HEK293 (cell line): ENCODE results near the gene CARS1.

Source experiments
- AEBP2 ChIP-seq: fragments of 450-650 bp; formaldehyde crosslinking; IDR thresholded peaks from 2 replicates; pipeline ENCODE4 v1.5.1; 2016; ENCODE audit warnings: missing biosample characterization, missing genetic modification characterization, borderline replicate concordance
- BCL11A ChIP-seq: fragments of 450-650 bp; formaldehyde crosslinking; IDR thresholded peaks from 2 replicates; pipeline ENCODE4 v1.5.1; 2016; ENCODE audit warnings: low read depth, missing biosample characterization, missing genetic modification characterization
- FEZF1 ChIP-seq: fragments of 450-650 bp; formaldehyde crosslinking; IDR thresholded peaks from 2 replicates; pipeline ENCODE4 v1.5.1; 2016; ENCODE audit warnings: missing biosample characterization, missing genetic modification characterization
- IKZF3 ChIP-seq: fragments of 450-650 bp; IDR thresholded peaks from 2 replicates; pipeline ENCODE4 v1.5.0; 2018; ENCODE audit warnings: missing biosample characterization, mild to moderate bottlenecking, missing genetic modification characterization, moderate library complexity
- OVOL3 ChIP-seq: fragments of 450-650 bp; formaldehyde crosslinking; IDR thresholded peaks from 2 replicates; pipeline ENCODE4 v1.5.1; 2016; ENCODE audit warnings: missing biosample characterization, missing genetic modification characterization
- REST ChIP-seq: fragments of 450-650 bp; formaldehyde crosslinking; IDR thresholded peaks from 2 replicates; pipeline ENCODE4 v1.5.1; 2016; ENCODE audit warnings: missing biosample characterization, missing genetic modification characterization
- ZBTB26 ChIP-seq: fragments of 450-650 bp; formaldehyde crosslinking; optimal IDR thresholded peaks from 2 replicates; pipeline ENCODE3; 2016; ENCODE audit warnings: missing biosample characterization, mild to moderate bottlenecking, missing genetic modification characterization
- ZBTB7A ChIP-seq: fragments of 450-650 bp; formaldehyde crosslinking; IDR thresholded peaks from 2 replicates; pipeline ENCODE4 v1.5.1; 2016; ENCODE audit warnings: low read depth, missing biosample characterization, missing genetic modification characterization
- ZNF211 ChIP-seq: fragments of 450-650 bp; formaldehyde crosslinking; IDR thresholded peaks from 2 replicates; pipeline ENCODE4 v1.5.1; 2016; ENCODE audit warnings: low read depth, missing biosample characterization, missing genetic modification characterization
- ZNF26 ChIP-seq: fragments of 450-650 bp; formaldehyde crosslinking; IDR thresholded peaks from 2 replicates; pipeline ENCODE4 v1.5.1; 2016; ENCODE audit warnings: missing biosample characterization, missing genetic modification characterization
- ZNF266 ChIP-seq: fragments of 450-650 bp; formaldehyde crosslinking; IDR thresholded peaks from 2 replicates; pipeline ENCODE4 v1.5.1; 2016; ENCODE audit warnings: missing biosample characterization, missing genetic modification characterization, low read depth
- ZNF311 ChIP-seq: fragments of 450-650 bp; formaldehyde crosslinking; IDR thresholded peaks from 2 replicates; pipeline ENCODE4 v1.5.1; 2017; ENCODE audit warnings: missing biosample characterization, missing genetic modification characterization, borderline replicate concordance
- ZNF324 ChIP-seq: fragments of 450-650 bp; formaldehyde crosslinking; IDR thresholded peaks from 2 replicates; pipeline ENCODE4 v1.5.1; 2016; ENCODE audit warnings: missing biosample characterization, missing genetic modification characterization
- ZNF501 ChIP-seq: fragments of 450-650 bp; formaldehyde crosslinking; IDR thresholded peaks from 2 replicates; pipeline ENCODE4 v1.5.1; 2016; ENCODE audit warnings: missing biosample characterization, missing genetic modification characterization
- ZNF558 ChIP-seq: fragments of 450-650 bp; formaldehyde crosslinking; IDR thresholded peaks from 2 replicates; pipeline ENCODE4 v1.5.1; 2016; ENCODE audit warnings: missing biosample characterization, missing genetic modification characterization
- ZNF623 ChIP-seq: fragments of 450-650 bp; formaldehyde crosslinking; IDR thresholded peaks from 2 replicates; pipeline ENCODE4 v1.5.1; 2016; ENCODE audit warnings: missing biosample characterization, missing genetic modification characterization
- ZNF629 ChIP-seq: fragments of 450-650 bp; formaldehyde crosslinking; IDR thresholded peaks from 2 replicates; pipeline ENCODE4 v1.5.1; 2017; ENCODE audit warnings: missing biosample characterization, missing genetic modification characterization
- ZSCAN4 ChIP-seq: fragments of 450-650 bp; formaldehyde crosslinking; IDR thresholded peaks from 2 replicates; pipeline ENCODE4 v1.5.1; 2017; ENCODE audit warnings: missing biosample characterization, missing genetic modification characterization
- TF ChIP-seq, protein P1 (sequence below): fragments of 450-650 bp; formaldehyde crosslinking; IDR thresholded peaks from 2 replicates; pipeline ENCODE4 v1.5.1; 2016; ENCODE audit warnings: missing biosample characterization, missing genetic modification characterization
- TF ChIP-seq, protein P2 (sequence below): fragments of 450-650 bp; formaldehyde crosslinking; IDR thresholded peaks from 2 replicates; pipeline ENCODE4 v1.5.1; 2016; ENCODE audit warnings: missing biosample characterization, missing genetic modification characterization, borderline replicate concordance

CARS1 gene

GRCh38 chr11:2992234-2992996 lies 64.8 kb downstream of the CARS1 start, which contains the start of gene NAP1L4 (continued):
- TF ChIP-seq ZBTB7A (tag by site-specific recombination), result no peak
- peak; percentile 63 for TF ChIP-seq ZBTB26 (tag by site-specific recombination)
- TF ChIP-seq AEBP2 (tag by site-specific recombination), result no peak
- TF ChIP-seq ZNF558, result no peak
- no peak for TF ChIP-seq ZNF623 (tag by site-specific recombination)
- no peak for TF ChIP-seq REST (tag by site-specific recombination)
- TF ChIP-seq FEZF1 (tag by site-specific recombination), result no peak
- no peak for TF ChIP-seq ZSCAN4 (tag by site-specific recombination)
- TF ChIP-seq ZNF501, result peak; percentile 70; the same call in 1 of the 2 replicates
- no peak for TF ChIP-seq ZNF324
- peak; percentile 60 for TF ChIP-seq ZNF629 (tag by site-specific recombination)
- no peak for TF ChIP-seq ZNF26 (tag by site-specific recombination)
- no peak for TF ChIP-seq IKZF3 (tag by site-specific recombination)
- TF ChIP-seq, protein P1, sequence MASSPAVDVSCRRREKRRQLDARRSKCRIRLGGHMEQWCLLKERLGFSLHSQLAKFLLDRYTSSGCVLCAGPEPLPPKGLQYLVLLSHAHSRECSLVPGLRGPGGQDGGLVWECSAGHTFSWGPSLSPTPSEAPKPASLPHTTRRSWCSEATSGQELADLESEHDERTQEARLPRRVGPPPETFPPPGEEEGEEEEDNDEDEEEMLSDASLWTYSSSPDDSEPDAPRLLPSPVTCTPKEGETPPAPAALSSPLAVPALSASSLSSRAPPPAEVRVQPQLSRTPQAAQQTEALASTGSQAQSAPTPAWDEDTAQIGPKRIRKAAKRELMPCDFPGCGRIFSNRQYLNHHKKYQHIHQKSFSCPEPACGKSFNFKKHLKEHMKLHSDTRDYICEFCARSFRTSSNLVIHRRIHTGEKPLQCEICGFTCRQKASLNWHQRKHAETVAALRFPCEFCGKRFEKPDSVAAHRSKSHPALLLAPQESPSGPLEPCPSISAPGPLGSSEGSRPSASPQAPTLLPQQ, result peak; percentile 95
- TF ChIP-seq, protein P2, sequence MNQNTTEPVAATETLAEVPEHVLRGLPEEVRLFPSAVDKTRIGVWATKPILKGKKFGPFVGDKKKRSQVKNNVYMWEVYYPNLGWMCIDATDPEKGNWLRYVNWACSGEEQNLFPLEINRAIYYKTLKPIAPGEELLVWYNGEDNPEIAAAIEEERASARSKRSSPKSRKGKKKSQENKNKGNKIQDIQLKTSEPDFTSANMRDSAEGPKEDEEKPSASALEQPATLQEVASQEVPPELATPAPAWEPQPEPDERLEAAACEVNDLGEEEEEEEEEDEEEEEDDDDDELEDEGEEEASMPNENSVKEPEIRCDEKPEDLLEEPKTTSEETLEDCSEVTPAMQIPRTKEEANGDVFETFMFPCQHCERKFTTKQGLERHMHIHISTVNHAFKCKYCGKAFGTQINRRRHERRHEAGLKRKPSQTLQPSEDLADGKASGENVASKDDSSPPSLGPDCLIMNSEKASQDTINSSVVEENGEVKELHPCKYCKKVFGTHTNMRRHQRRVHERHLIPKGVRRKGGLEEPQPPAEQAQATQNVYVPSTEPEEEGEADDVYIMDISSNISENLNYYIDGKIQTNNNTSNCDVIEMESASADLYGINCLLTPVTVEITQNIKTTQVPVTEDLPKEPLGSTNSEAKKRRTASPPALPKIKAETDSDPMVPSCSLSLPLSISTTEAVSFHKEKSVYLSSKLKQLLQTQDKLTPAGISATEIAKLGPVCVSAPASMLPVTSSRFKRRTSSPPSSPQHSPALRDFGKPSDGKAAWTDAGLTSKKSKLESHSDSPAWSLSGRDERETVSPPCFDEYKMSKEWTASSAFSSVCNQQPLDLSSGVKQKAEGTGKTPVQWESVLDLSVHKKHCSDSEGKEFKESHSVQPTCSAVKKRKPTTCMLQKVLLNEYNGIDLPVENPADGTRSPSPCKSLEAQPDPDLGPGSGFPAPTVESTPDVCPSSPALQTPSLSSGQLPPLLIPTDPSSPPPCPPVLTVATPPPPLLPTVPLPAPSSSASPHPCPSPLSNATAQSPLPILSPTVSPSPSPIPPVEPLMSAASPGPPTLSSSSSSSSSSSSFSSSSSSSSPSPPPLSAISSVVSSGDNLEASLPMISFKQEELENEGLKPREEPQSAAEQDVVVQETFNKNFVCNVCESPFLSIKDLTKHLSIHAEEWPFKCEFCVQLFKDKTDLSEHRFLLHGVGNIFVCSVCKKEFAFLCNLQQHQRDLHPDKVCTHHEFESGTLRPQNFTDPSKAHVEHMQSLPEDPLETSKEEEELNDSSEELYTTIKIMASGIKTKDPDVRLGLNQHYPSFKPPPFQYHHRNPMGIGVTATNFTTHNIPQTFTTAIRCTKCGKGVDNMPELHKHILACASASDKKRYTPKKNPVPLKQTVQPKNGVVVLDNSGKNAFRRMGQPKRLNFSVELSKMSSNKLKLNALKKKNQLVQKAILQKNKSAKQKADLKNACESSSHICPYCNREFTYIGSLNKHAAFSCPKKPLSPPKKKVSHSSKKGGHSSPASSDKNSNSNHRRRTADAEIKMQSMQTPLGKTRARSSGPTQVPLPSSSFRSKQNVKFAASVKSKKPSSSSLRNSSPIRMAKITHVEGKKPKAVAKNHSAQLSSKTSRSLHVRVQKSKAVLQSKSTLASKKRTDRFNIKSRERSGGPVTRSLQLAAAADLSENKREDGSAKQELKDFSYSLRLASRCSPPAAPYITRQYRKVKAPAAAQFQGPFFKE (tag by site-specific recombination), result no peak
- TF ChIP-seq OVOL3, result no peak
- TF ChIP-seq BCL11A (tag by site-specific recombination), result no peak
- TF ChIP-seq ZNF266, result no peak
- no peak for TF ChIP-seq ZNF311 (tag by site-specific recombination)
- no peak for TF ChIP-seq ZNF211
